GM12891 (cell line): ENCODE measurements around the gene EXOC4.
"Not testable (repeated sequence)": the region's sequence is repeated elsewhere in the genome, so short reads cannot be mapped to it uniquely, and the experiment has no call there.

Source experiments
- DNase-seq: peaks from one replicate; pipeline ENCODE4 v3.0.0; 2011; ENCODE audit warnings: low spot score; ENCODE audit not compliant: insufficient read length
- FAIRE-seq: peaks from 2 replicates; lab custom pipeline; 2011; peaks lifted over from hg19 to GRCh38; lab: Jason Lieb, UNC
- PAX5 ChIP-seq: IDR thresholded peaks from 2 replicates; pipeline ENCODE4 v1.6.1; 2011; ENCODE audit warnings: low read length, moderate library complexity, mild to moderate bottlenecking; ENCODE audit not compliant: insufficient read depth, severe bottlenecking
- POLR2A ChIP-seq: IDR thresholded peaks from 2 replicates; pipeline ENCODE4 v1.6.1; 2011; ENCODE audit warnings: low read depth, low read length, control low read depth
- POLR2AphosphoS5 ChIP-seq: IDR thresholded peaks from 2 replicates; pipeline ENCODE4 v1.6.1; 2011; ENCODE audit warnings: low read depth, low read length, control low read depth
- POU2F2 ChIP-seq: IDR thresholded peaks from 2 replicates; pipeline ENCODE4 v1.6.1; 2011; ENCODE audit warnings: low read depth, mild to moderate bottlenecking, control low read depth, low read length, moderate library complexity
- SPI1 ChIP-seq: IDR thresholded peaks from 2 replicates; pipeline ENCODE4 v1.6.1; 2011; ENCODE audit warnings: low read depth, low read length, control low read depth
- TAF1 ChIP-seq: IDR thresholded peaks from 2 replicates; pipeline ENCODE4 v1.6.1; 2011; ENCODE audit warnings: low read depth, low read length, control low read depth

The EXOC4 gene

GRCh38 chr7:133763076-133763640 is 510.3 kb downstream of the EXOC4 start:
- FAIRE-seq: no peak
- DNase-seq: no peak
- TF ChIP-seq TAF1 (no peak), PAX5 (no peak), POLR2AphosphoS5 (no peak), POLR2A (no peak), POU2F2 (no peak), SPI1 (no peak)

GRCh38 chr7:133769668-133770067 is 516.8 kb downstream of the EXOC4 start:
- TF ChIP-seq SPI1: no peak
- no peak for TF ChIP-seq POLR2AphosphoS5
- no peak for TF ChIP-seq TAF1
- no peak for TF ChIP-seq POLR2A
- TF ChIP-seq POU2F2: no peak
- no peak for TF ChIP-seq PAX5
- DNase-seq: no peak
- no peak for FAIRE-seq

GRCh38 chr7:133770863-133771492 is 518.1 kb downstream of the EXOC4 start:
- FAIRE-seq (no peak), DNase-seq (no peak)
- TF ChIP-seq TAF1: no peak
- no peak for TF ChIP-seq POLR2AphosphoS5
- TF ChIP-seq POLR2A: no peak
- no peak for TF ChIP-seq SPI1
- no peak for TF ChIP-seq PAX5

- FAIRE-seq: no peak
- DNase-seq: no peak
- TF ChIP-seq POU2F2 (no peak), SPI1 (no peak), POLR2AphosphoS5 (no peak), POLR2A (no peak), PAX5 (no peak), TAF1 (no peak)
These were observed 519.0 kb downstream of the EXOC4 start for GRCh38 chr7:133771788-133772419.

- no peak for TF ChIP-seq SPI1
- TF ChIP-seq POU2F2: no peak
- TF ChIP-seq TAF1: no peak
- TF ChIP-seq POLR2AphosphoS5: no peak
- no peak for TF ChIP-seq POLR2A
- TF ChIP-seq PAX5: no peak
- no peak for FAIRE-seq
- no peak for DNase-seq
These were observed 520.7 kb downstream of the EXOC4 start for GRCh38 chr7:133773601-133774000.

GRCh38 chr7:133775201-133775600 is 522.3 kb downstream of the EXOC4 start:
- TF ChIP-seq TAF1 (no peak), SPI1 (no peak), POLR2A (no peak), POLR2AphosphoS5 (no peak), PAX5 (no peak), POU2F2 (no peak)
- DNase-seq: no peak
- no peak for FAIRE-seq

- TF ChIP-seq TAF1: no peak
- DNase-seq: no peak
- FAIRE-seq: no peak
These were observed 523.4 kb downstream of the EXOC4 start for GRCh38 chr7:133776266-133776665.

- TF ChIP-seq POLR2A (no peak), SPI1 (no peak), TAF1 (no peak), PAX5 (no peak), POLR2AphosphoS5 (no peak), POU2F2 (no peak)
- no peak for FAIRE-seq
These were observed 524.8 kb downstream of the EXOC4 start for GRCh38 chr7:133777701-133778100.

GRCh38 chr7:133778472-133778871 is 525.6 kb downstream of the EXOC4 start:
- FAIRE-seq (peak; percentile 81), DNase-seq (peak; percentile 9)
- TF ChIP-seq POLR2AphosphoS5 (no peak), POLR2A (no peak), SPI1 (no peak), TAF1 (no peak)

More at GRCh38 chr7:133777701-133778100, 524.8 kb downstream of the EXOC4 start:
- DNase-seq: no peak

- FAIRE-seq: not testable (repeated sequence)
These were observed 526.7 kb downstream of the EXOC4 start for GRCh38 chr7:133779538-133779937.

More at GRCh38 chr7:133779538-133779937, 526.7 kb downstream of the EXOC4 start:
- DNase-seq: not testable (repeated sequence)
